H7 (cell line): ENCODE measurements around the gene BPI. TPM values are rescaled to one million over a fixed set of nuclear protein-coding genes. Genes with fewer than 3 reads are reported as not detected.
A peak's percentile ranks its signal among the peaks of the same experiment; 100 is the strongest.

Experiments
- DNase-seq: peaks from one replicate; pipeline ENCODE4 v3.0.0; 2012
- H3K27me3 ChIP-seq: 2 replicates; pipeline ENCODE4 v1.6.0; 2011; ENCODE audit warnings: mild to moderate bottlenecking, low read length; ENCODE audit not compliant: control insufficient read depth, insufficient read depth
- H3K36me3 ChIP-seq: replicated peaks from 2 replicates; pipeline ENCODE4 v1.5.1; 2011; ENCODE audit warnings: low read length; ENCODE audit not compliant: control insufficient read depth, insufficient read depth
- H3K4me3 ChIP-seq: 2 replicates; pipeline ENCODE4 v1.5.1; 2011; ENCODE audit warnings: low read depth, mild to moderate bottlenecking, control low read depth, low read length, moderate library complexity; ENCODE audit not compliant: insufficient read depth
- total RNA-seq: library from RNA; depleted of rRNA; stranded (reverse); fragments of >200 nt; shearing (Covaris generic); gene quantifications from 2 replicates; pipeline ENCODE4 v1.2.3, GENCODE V29; 2014

Gene BPI
- total RNA-seq, 1 experiment from 2014 or later, result not detected

DNA sequence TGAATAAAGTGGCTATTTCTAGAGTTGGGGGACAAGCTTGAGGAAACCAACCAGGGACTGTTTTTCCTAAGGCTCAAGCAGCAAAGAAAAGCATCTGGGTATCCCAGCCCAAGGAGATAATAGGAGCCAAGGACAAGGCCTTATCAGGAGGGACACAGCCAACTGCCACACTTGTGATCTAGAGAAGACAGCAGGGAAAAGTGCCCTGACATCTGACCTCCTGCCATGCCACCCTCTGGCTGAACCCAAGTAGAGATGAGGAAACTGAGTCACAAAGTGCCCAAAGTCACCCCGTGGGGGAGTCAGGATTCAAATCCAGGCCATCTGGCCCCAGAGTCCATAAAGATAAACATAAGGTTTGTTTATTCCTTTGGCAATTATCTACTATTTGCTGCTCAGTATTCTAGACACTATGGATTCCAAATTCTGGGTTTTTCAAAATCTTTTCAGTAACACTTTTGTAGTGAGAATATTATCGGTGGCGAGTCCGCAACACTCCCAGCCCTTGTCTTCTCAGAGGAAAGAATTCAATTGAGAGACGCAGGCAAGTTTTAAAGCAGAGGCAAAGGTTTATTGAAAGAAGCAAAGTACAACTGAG, 38.9 kb downstream of the BPI start:
- no peaks in the 10 kb centered on the region for H3K36me3 ChIP-seq
- no peak overlapping the region for H3K4me3 ChIP-seq
- no peaks in the 10 kb centered on the region for H3K27me3 ChIP-seq
- DNase-seq, result no peak

DNA sequence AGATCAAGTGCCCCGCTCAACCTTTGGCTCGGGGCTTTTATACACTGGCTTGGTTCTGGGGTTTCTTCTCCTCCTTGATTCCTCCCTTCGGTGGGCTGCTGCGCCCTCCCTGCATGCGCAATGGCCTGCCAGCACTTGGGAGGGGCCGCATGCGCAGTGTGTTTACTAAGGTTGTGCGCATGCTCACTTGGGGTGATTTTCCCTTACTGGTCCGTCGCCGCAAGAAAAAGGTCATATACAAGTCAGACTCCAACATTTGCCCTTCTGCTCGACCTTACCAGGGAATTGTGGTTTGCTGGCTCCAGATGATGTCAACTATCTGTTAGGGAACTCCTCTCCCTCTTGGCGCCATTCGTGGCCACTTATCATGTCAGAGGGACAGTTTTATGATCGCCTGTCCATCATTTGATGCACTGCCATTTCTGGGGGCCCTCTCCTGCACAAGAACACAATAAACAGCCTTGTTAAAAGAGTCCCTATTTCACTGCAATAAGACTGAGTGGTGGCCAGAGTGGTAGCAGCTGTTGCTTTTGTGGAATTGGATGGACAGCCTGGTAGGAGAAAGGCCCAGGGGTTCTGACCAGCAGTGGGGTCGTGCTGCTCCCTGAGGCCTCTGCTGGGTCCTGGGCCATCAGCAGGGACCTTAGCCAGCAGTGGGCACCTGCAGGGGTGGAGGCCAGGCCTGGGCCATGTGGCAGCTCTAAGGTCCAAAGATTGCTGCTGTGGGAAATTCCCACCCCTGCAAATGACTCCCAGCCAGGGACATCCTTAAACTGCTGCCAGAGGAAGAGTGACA, 39.6 kb downstream of the BPI start:
- Histone ChIP-seq H3K27me3 (no peaks in the 10 kb centered on the region), H3K4me3 (no peak overlapping the region), H3K36me3 (no peaks in the 10 kb centered on the region)
- DNase-seq, result no peak

DNA sequence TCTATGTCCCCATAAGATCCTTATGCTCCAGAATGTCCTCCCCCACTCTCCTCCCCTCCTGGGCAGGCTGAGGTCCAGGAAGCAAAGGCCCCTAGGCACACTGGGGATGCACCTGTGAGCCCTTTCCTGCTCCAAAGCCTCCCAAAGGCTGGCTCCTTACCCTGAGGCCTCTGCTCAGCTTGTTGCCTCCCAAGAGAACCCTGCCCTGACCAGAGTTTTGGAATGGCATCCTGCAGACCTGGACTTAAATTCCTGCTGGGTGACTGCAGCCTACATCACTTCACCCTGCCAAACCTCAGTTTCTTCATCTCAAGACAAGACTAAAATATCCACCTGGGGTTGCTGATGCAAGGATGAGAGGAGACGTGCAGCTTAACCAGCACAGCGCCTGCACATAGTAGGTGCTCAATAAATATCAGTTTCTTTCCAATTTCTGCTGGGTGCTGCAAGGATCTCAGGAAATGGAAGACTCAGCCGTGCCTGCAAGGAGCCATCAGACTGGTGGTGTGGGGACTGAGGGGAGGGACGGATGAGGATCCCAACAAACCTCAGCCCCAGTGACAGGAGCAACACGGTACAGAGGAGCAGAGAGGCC, 40.2 kb downstream of the BPI start:
- Histone ChIP-seq H3K4me3 (no peak overlapping the region), H3K36me3 (no peaks in the 10 kb centered on the region), H3K27me3 (no peaks in the 10 kb centered on the region)
- no peak for DNase-seq

- no peak for DNase-seq
- Histone ChIP-seq H3K36me3 (no peaks in the 10 kb centered on the region), H3K4me3 (no peak overlapping the region), H3K27me3 (no peaks in the 10 kb centered on the region)
These were observed 41.7 kb downstream of the BPI start for GRCh38 chr20:38345643-38346042.

DNA sequence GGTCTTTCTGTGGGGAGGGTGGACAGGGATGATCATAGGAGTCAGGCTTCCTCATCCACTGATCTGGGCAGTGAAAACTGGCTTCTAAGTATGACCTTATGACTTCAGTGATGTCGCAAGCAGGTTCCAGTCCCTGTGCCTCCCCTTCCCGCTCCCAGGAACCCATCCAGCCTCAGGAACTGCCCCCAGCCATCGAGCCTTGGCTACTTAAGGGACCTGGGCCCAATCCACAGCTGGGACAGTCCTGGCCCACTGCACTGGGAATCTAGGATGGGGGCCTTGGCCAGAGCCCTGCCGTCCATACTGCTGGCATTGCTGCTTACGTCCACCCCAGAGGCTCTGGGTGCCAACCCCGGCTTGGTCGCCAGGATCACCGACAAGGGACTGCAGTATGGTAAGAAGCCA, 42.3 kb downstream of the BPI start, which contains the start of gene LBP:
Gene LBP, plus strand, starts transcription at position 236 of the 405 bp plus-strand sequence. Its CDS starts 35 bp downstream, at position 271.
- DNase-seq, result no peak
- Histone ChIP-seq H3K27me3 (no peaks in the 10 kb centered on the region), H3K4me3 (no peak within 1 kb of the TSS), H3K36me3 (no peaks in the 10 kb centered on the region)

- H3K36me3 ChIP-seq, result no peaks in the 10 kb centered on the region
- no peak overlapping the region for H3K4me3 ChIP-seq
- no peak for DNase-seq
- H3K27me3 ChIP-seq, result no peaks in the 10 kb centered on the region
These were observed 42.8 kb downstream of the BPI start for GRCh38 chr20:38346741-38347140.

DNA sequence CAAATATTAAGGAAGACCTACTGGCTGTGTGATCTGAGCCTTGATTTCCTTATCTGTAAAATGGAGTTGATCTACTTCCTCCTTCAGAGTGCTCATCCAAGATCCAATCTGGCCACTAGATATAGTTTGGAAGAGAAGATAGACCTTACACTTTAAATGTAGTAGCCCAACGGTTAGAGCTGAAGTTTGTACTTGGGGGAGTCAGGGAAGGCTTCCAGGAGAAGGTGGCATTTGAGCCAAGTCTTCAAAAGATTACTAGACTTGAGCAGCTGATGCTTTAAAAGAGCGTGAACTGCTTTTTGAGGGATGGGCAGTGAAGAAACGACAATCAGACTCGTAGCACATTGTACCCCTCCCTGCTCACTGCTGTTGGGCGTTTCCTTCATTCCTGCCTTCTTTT, 45.9 kb downstream of the BPI start:
- DNase-seq, result no peak
- Histone ChIP-seq H3K27me3 (no peaks in the 10 kb centered on the region), H3K4me3 (no peak overlapping the region)

DNA sequence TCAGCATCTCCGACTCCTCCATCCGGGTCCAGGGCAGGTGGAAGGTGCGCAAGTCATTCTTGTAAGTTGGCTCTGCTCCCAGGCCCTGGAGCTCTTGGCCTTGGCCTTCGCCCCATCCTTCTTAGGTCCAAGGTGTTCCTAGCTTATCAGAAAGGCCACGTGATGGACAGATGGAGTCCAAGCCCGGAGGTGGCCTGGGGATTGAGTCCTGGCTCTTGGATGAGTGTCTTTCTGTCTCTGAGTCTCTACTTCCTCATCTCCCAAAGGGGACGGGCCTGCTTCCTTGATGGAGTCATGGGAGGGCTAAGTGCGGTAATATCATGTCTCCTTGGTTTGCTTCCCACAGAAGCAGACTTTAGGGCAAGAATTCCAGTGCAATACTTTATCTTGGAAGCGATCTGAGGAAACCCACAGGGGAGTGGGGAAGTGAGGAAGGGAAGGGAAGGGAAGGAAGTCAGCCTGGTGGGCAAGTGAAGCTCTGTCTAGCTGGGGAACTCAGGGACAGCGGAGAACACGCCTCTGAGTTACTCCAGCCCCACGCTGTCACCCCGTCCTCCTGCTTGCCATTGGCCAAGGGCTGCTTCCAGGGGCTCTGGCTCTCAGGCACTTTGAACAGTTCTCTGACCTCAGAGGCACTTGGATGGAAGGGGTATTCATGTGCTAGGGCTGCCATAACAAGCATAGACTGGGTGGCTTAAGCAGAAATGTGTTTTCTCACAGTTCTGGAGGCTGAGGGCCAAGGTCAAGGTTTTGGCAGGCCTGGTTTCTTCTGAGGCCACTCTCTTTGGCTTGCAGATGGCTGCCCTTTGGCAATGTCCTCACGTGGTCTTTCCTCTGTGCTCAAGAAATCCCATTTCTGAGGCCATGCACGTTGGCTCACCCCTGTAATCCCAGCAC, 47.2 kb downstream of the BPI start:
- DNase-seq, result no peak
- H3K27me3 ChIP-seq, result no peaks in the 10 kb centered on the region
- no peaks in the 10 kb centered on the region for H3K36me3 ChIP-seq

More for the DNA sequence above, 45.9 kb downstream of the BPI start:
- no peaks in the 10 kb centered on the region for H3K36me3 ChIP-seq

GRCh38 chr20:38353316-38353715, 49.4 kb downstream of the BPI start:
- H3K27me3 ChIP-seq, result no peaks in the 10 kb centered on the region
- peak; percentile 65 for DNase-seq
- no peaks in the 10 kb centered on the region for H3K36me3 ChIP-seq
- H3K4me3 ChIP-seq, result no peak overlapping the region

More for the DNA sequence above, 47.2 kb downstream of the BPI start:
- no peak overlapping the region for H3K4me3 ChIP-seq

DNA sequence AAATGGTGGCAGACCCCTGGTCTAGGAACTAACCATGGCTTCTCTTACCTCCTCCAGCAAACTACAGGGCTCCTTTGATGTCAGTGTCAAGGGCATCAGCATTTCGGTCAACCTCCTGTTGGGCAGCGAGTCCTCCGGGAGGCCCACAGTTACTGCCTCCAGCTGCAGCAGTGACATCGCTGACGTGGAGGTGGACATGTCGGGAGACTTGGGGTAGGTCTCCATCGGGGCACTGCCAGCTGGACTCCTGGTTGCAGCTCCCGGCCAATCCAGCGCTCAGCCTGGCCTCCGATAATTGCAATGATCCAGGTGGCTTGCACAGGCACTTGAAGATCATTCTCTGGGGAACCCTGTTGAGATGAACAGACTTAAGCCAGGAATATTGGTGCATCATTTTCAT, 50.3 kb downstream of the BPI start:
- Histone ChIP-seq H3K4me3 (no peak overlapping the region), H3K27me3 (no peaks in the 10 kb centered on the region), H3K36me3 (no peaks in the 10 kb centered on the region)
- DNase-seq, result no peak

- peak; percentile 57 for DNase-seq
- Histone ChIP-seq H3K4me3 (no peak overlapping the region), H3K27me3 (no peaks in the 10 kb centered on the region), H3K36me3 (no peaks in the 10 kb centered on the region)
These were observed 51.4 kb downstream of the BPI start for GRCh38 chr20:38355161-38356012.

DNA sequence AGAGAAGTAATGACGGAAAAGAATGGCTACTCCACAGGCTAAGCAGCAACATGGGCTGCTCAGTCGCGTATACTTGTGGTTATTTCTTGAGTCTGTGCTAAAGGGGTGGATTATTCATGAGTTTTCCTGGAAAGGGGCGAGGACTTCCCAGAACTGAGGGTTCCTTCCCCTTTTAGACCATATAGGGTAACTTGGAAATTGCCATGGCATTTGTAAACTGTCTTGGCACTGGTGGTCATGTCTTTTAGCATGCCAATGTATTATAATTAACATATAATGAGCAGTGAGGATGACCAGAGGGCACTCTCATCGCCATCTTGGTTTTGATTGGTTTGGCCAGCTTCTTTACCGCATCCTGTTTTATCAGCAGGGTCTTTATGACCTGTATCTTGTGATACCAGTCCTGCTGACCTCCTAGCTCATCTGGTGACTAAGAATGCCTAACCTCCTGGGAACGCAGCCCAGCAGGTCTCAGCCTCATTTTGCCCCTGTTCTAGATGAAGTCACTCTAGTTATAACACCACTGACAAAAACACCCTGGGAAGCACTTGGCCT, 53.8 kb downstream of the BPI start:
- Histone ChIP-seq H3K27me3 (no peaks in the 10 kb centered on the region), H3K4me3 (no peak overlapping the region), H3K36me3 (no peaks in the 10 kb centered on the region)
- no peak for DNase-seq

- H3K27me3 ChIP-seq, result no peaks in the 10 kb centered on the region
- H3K36me3 ChIP-seq, result no peaks in the 10 kb centered on the region
- no peak overlapping the region for H3K4me3 ChIP-seq
- no peak for DNase-seq
These were observed 54.6 kb downstream of the BPI start for GRCh38 chr20:38358556-38358955.
